Large intestine (tissue), 3 donors: ENCODE results near the gene RIMBP2. TPM values are rescaled to one million over a fixed set of nuclear protein-coding genes. Genes with fewer than 3 reads are reported as not detected.

Experiments used
- DNase-seq, 2 donors: peaks; one replicate each; pipeline versions ENCODE4 v3.0.0 to v3.0.0-alpha.2; 2013
- H3K27ac ChIP-seq: one replicate; pipeline ENCODE4 v1.5.1; 2013; ENCODE audit warnings: low read length
- H3K27me3 ChIP-seq: 2 replicates; pipeline ENCODE4 v1.6.1; 2013; ENCODE audit warnings: low read length; ENCODE audit not compliant: control insufficient read depth, insufficient read depth
- H3K36me3 ChIP-seq: 2 replicates; pipeline ENCODE4 v1.6.1; 2013; ENCODE audit warnings: low read length; ENCODE audit not compliant: control insufficient read depth, insufficient read depth
- H3K4me1 ChIP-seq: one replicate; pipeline ENCODE4 v1.6.1; 2013; ENCODE audit warnings: low read length; ENCODE audit not compliant: control insufficient read depth, insufficient read depth
- H3K4me3 ChIP-seq: one replicate; pipeline ENCODE4 v1.5.1; 2013; ENCODE audit warnings: low read length
- H3K9me3 ChIP-seq: one replicate; pipeline ENCODE4 v1.6.1; 2013; ENCODE audit warnings: mild to moderate bottlenecking, low read depth, low read length, moderate library complexity; ENCODE audit not compliant: control insufficient read depth
- WGBS: methylation state at CpG from one replicate; pipeline ENCODE4 v1.1.5; 2013; ENCODE audit warnings: low lambda C conversion rate; ENCODE audit not compliant: insufficient coverage; 5-methylcytosine and 5-hydroxymethylcytosine counted together
- polyA plus RNA-seq: library from polyadenylated mRNA; unstranded; fragments of 120-200 nt; gene quantifications from one replicate; pipeline ENCODE4 v1.2.1, GENCODE V29; 2013

The RIMBP2 gene
- polyA plus RNA-seq, 1 donor = 22.7 TPM

GRCh38 chr12:130628304-130628703 lies 87.8 kb downstream of the RIMBP2 start:
- H3K9me3 ChIP-seq = peaks cover 4% of the 10 kb centered on the region
- WGBS = no CpG with 5 or more reads among the region's 5 CpGs
- no peak for DNase-seq
- no peak overlapping the region for H3K4me3 ChIP-seq
- no peaks in the 10 kb centered on the region for H3K4me1 ChIP-seq
- peaks cover 2% of the 10 kb centered on the region for H3K27me3 ChIP-seq
- H3K27ac ChIP-seq = no peak overlapping the region
- no peaks in the 10 kb centered on the region for H3K36me3 ChIP-seq

GRCh38 chr12:130627175-130627574 lies 88.9 kb downstream of the RIMBP2 start:
- Histone ChIP-seq H3K27ac (no peak overlapping the region), H3K4me3 (no peak overlapping the region), H3K4me1 (no peaks in the 10 kb centered on the region), H3K9me3 (peaks cover 4% of the 10 kb centered on the region), H3K36me3 (no peaks in the 10 kb centered on the region), H3K27me3 (no peaks in the 10 kb centered on the region)
- DNase-seq = no peak
- WGBS = no CpG with 5 or more reads among the region's 7 CpGs

GRCh38 chr12:130626601-130627000 lies 89.5 kb downstream of the RIMBP2 start:
- Histone ChIP-seq H3K27ac (no peak overlapping the region), H3K4me1 (no peaks in the 10 kb centered on the region), H3K4me3 (no peak overlapping the region), H3K36me3 (no peaks in the 10 kb centered on the region), H3K27me3 (no peaks in the 10 kb centered on the region), H3K9me3 (peaks cover 4% of the 10 kb centered on the region)
- DNase-seq = no peak
- WGBS = 82% methylated on average over 7 of the region's 11 CpGs

GRCh38 chr12:130625201-130625600 lies 90.9 kb downstream of the RIMBP2 start:
- no CpG with 5 or more reads among the region's 5 CpGs for WGBS
- peaks cover 9% of the 10 kb centered on the region for H3K9me3 ChIP-seq
- no peak overlapping the region for H3K27ac ChIP-seq
- no peaks in the 10 kb centered on the region for H3K27me3 ChIP-seq
- DNase-seq = no peak
- H3K4me1 ChIP-seq = no peaks in the 10 kb centered on the region
- no peak overlapping the region for H3K4me3 ChIP-seq
- no peaks in the 10 kb centered on the region for H3K36me3 ChIP-seq

GRCh38 chr12:130622803-130623202 lies 93.3 kb downstream of the RIMBP2 start:
- WGBS = 20% methylated on average over 1 of the region's 3 CpGs
- Histone ChIP-seq H3K27me3 (no peaks in the 10 kb centered on the region), H3K9me3 (peaks cover 11% of the 10 kb centered on the region), H3K36me3 (no peaks in the 10 kb centered on the region), H3K4me1 (no peaks in the 10 kb centered on the region), H3K4me3 (no peak overlapping the region), H3K27ac (peak overlapping the region; percentile 21)
- DNase-seq = peak in 1 of 2 donors; percentile 28

GRCh38 chr12:130621696-130622298 lies 94.3 kb downstream of the RIMBP2 start:
- Histone ChIP-seq H3K4me3 (no peak overlapping the region), H3K36me3 (no peaks in the 10 kb centered on the region), H3K4me1 (no peaks in the 10 kb centered on the region), H3K9me3 (peaks cover 11% of the 10 kb centered on the region), H3K27me3 (no peaks in the 10 kb centered on the region), H3K27ac (peak overlapping the region; percentile 38)
- DNase-seq = no peak
- 100% methylated on average over 2 of the region's 13 CpGs for WGBS

- no peak for DNase-seq
- H3K9me3 ChIP-seq = peaks cover 7% of the 10 kb centered on the region
- WGBS = no CpG with 5 or more reads among the region's 6 CpGs
- no peak overlapping the region for H3K27ac ChIP-seq
- H3K4me1 ChIP-seq = no peaks in the 10 kb centered on the region
- H3K36me3 ChIP-seq = no peaks in the 10 kb centered on the region
- no peak overlapping the region for H3K4me3 ChIP-seq
- H3K27me3 ChIP-seq = no peaks in the 10 kb centered on the region
Observed at GRCh38 chr12:130620756-130621155, 95.3 kb downstream of the RIMBP2 start.

- no CpG with 5 or more reads among the region's 14 CpGs for WGBS
- H3K27ac ChIP-seq = peak overlapping the region; percentile 33
Observed at GRCh38 chr12:130620281-130620680, 95.8 kb downstream of the RIMBP2 start.

GRCh38 chr12:130619385-130620001 lies 96.6 kb downstream of the RIMBP2 start:
- peak; percentile 21 for DNase-seq
- no CpG with 5 or more reads among the region's 16 CpGs for WGBS
- peaks cover 7% of the 10 kb centered on the region for H3K9me3 ChIP-seq

More at GRCh38 chr12:130620281-130620680, 95.8 kb downstream of the RIMBP2 start:
- H3K36me3 ChIP-seq = no peaks in the 10 kb centered on the region
- H3K9me3 ChIP-seq = peaks cover 7% of the 10 kb centered on the region
- DNase-seq = no peak
- H3K4me3 ChIP-seq = no peak overlapping the region
- H3K27me3 ChIP-seq = no peaks in the 10 kb centered on the region
- no peaks in the 10 kb centered on the region for H3K4me1 ChIP-seq

GRCh38 chr12:130617219-130617618 lies 98.9 kb downstream of the RIMBP2 start:
- H3K27ac ChIP-seq = no peak overlapping the region
- peaks cover 7% of the 10 kb centered on the region for H3K9me3 ChIP-seq
- H3K36me3 ChIP-seq = no peaks in the 10 kb centered on the region
- H3K4me3 ChIP-seq = no peak overlapping the region
- no peaks in the 10 kb centered on the region for H3K4me1 ChIP-seq
- no peak for DNase-seq
- H3K27me3 ChIP-seq = no peaks in the 10 kb centered on the region
- no CpG with 5 or more reads among the region's 4 CpGs for WGBS

More at GRCh38 chr12:130619385-130620001, 96.6 kb downstream of the RIMBP2 start:
- Histone ChIP-seq H3K27me3 (no peaks in the 10 kb centered on the region), H3K36me3 (no peaks in the 10 kb centered on the region), H3K4me3 (no peak overlapping the region), H3K4me1 (no peaks in the 10 kb centered on the region), H3K27ac (peak overlapping the region; percentile 33)
